Stimulated activated CD4-positive, alpha-beta T cell treated with anti-CD3 and anti-CD28 coated beads, Interleukin-12 subunit alpha, Interleukin-12 subunit beta, amount 100 ng/mL, for 4 hours (primary cell): ENCODE data around the gene LCE3C.
"Not testable (repeated sequence)": the region's sequence is repeated elsewhere in the genome, so short reads cannot be mapped to it uniquely, and the experiment has no call there.

Experiments
- DNase-seq: peaks from one replicate; pipeline ENCODE4 v3.0.0-alpha.2; 2020

The LCE3C gene

GRCh38 chr1:152599934-152600333, at the start of gene LCE3C:
Gene LCE3C, plus strand, starts transcription at chr1:152600234. Its CDS starts 498 bp downstream, at chr1:152600732.
- no peak for DNase-seq

- DNase-seq, result no peak
Observed at GRCh38 chr1:152565115-152565514, 34.9 kb upstream of the LCE3C start.

- DNase-seq, result no peak
Observed at GRCh38 chr1:152565535-152566215, 34.4 kb upstream of the LCE3C start.

GRCh38 chr1:152566681-152567080, 33.4 kb upstream of the LCE3C start, which contains the start of gene LCE3E:
Gene LCE3E, minus strand, starts transcription at chr1:152566780. Its CDS starts 572 bp downstream, at chr1:152566208.
- no peak for DNase-seq

GRCh38 chr1:152577168-152577567, 22.9 kb upstream of the LCE3C start:
- DNase-seq, result no peak

- DNase-seq, result not testable (repeated sequence)
Observed at GRCh38 chr1:152579526-152579925, 20.5 kb upstream of the LCE3C start.

GRCh38 chr1:152580433-152580832, 19.6 kb upstream of the LCE3C start, which contains the start of gene LCE3D:
Gene LCE3D, minus strand, starts transcription at chr1:152580516. Its CDS starts 580 bp downstream, at chr1:152579936.
- DNase-seq, result no peak

- DNase-seq, result no peak
Observed at GRCh38 chr1:152582647-152583046, 17.4 kb upstream of the LCE3C start.

GRCh38 chr1:152585586-152585985, 14.4 kb upstream of the LCE3C start:
- no peak for DNase-seq

- DNase-seq, result no peak
Observed at GRCh38 chr1:152596986-152597385, 3.0 kb upstream of the LCE3C start.

- DNase-seq, result no peak
Observed at GRCh38 chr1:152613511-152613910, 13.5 kb downstream of the LCE3C start, which contains the start of gene LCE3B. Gene LCE3B, plus strand, starts transcription at chr1:152613811. Its CDS starts 0 bp downstream, at chr1:152613811.

GRCh38 chr1:152621993-152622392, 22.0 kb downstream of the LCE3C start:
- DNase-seq, result no peak

GRCh38 chr1:152622803-152623202, 22.8 kb downstream of the LCE3C start, which contains the start of gene LCE3A:
Gene LCE3A, minus strand, starts transcription at chr1:152623103. Its CDS starts 0 bp downstream, at chr1:152623103.
- DNase-seq, result no peak

GRCh38 chr1:152623203-152623844, 23.3 kb downstream of the LCE3C start:
- DNase-seq, result no peak

- DNase-seq, result no peak
Observed at GRCh38 chr1:152626744-152627143, 26.7 kb downstream of the LCE3C start.

- no peak for DNase-seq
Observed at GRCh38 chr1:152630596-152630995, 30.6 kb downstream of the LCE3C start.

- DNase-seq, result no peak
Observed at GRCh38 chr1:152640351-152640750, 40.3 kb downstream of the LCE3C start.

GRCh38 chr1:152643945-152644344, 43.9 kb downstream of the LCE3C start:
- DNase-seq, result no peak

GRCh38 chr1:152645146-152645545, 45.1 kb downstream of the LCE3C start:
- no peak for DNase-seq

GRCh38 chr1:152646656-152647055, 46.6 kb downstream of the LCE3C start:
- no peak for DNase-seq
